GM10847 (cell line): ENCODE data around the gene UBXN6.

Source experiments
- POLR2A ChIP-seq: IDR thresholded peaks from 2 replicates; pipeline ENCODE4 v1.6.1; 2011; ENCODE audit not compliant: insufficient read length; ENCODE audit errors: extremely low read depth

Gene UBXN6

GRCh38 chr19:4453232-4454179, 4.1 kb downstream of the UBXN6 start:
- no peak for TF ChIP-seq POLR2A

- TF ChIP-seq POLR2A: no peak
These were observed 5.2 kb downstream of the UBXN6 start for GRCh38 chr19:4452230-4452990.

GRCh38 chr19:4449639-4450028, 8.0 kb downstream of the UBXN6 start:
- TF ChIP-seq POLR2A: no peak

- TF ChIP-seq POLR2A: no peak
These were observed 8.5 kb downstream of the UBXN6 start for GRCh38 chr19:4449022-4449638.

GRCh38 chr19:4448147-4448985, 9.2 kb downstream of the UBXN6 start:
- no peak for TF ChIP-seq POLR2A

GRCh38 chr19:4447327-4448146, 10.1 kb downstream of the UBXN6 start:
- no peak for TF ChIP-seq POLR2A

GRCh38 chr19:4446704-4447200, 10.8 kb downstream of the UBXN6 start:
- TF ChIP-seq POLR2A: no peak

- TF ChIP-seq POLR2A: no peak
These were observed 11.5 kb downstream of the UBXN6 start for GRCh38 chr19:4445963-4446703.

GRCh38 chr19:4444765-4445741, 12.5 kb downstream of the UBXN6 start:
- no peak for TF ChIP-seq POLR2A

- no peak for TF ChIP-seq POLR2A
These were observed 13.4 kb downstream of the UBXN6 start for GRCh38 chr19:4443966-4444764.

- no peak for TF ChIP-seq POLR2A
These were observed 14.4 kb downstream of the UBXN6 start for GRCh38 chr19:4443188-4443587.
